WTC11 (cell line): ENCODE data around the gene MFSD12.

ENCODE experiments used
- CTCF ChIP-seq: fragments of 200-600 bp; IDR thresholded peaks from 2 replicates; pipeline ENCODE4 v1.8.0; 2022; ENCODE audit warnings: antibody characterized with exemption
- JUN ChIP-seq: sonication (generic); formaldehyde crosslinking; IDR thresholded peaks from 2 replicates; pipeline ENCODE4 v1.8.0; 2023; ENCODE audit warnings: mild to moderate bottlenecking, missing genetic modification reagents
- ZBTB21 ChIP-seq: sonication (generic); formaldehyde crosslinking; IDR thresholded peaks from 2 replicates; pipeline ENCODE4 v1.8.1; 2023; ENCODE audit warnings: mild to moderate bottlenecking, missing genetic modification reagents, borderline replicate concordance
- ZNF512 ChIP-seq: sonication (generic); formaldehyde crosslinking; IDR thresholded peaks from 2 replicates; pipeline ENCODE4 v1.8.1; 2022; ENCODE audit warnings: missing genetic modification reagents, borderline replicate concordance

- TF ChIP-seq CTCF, result no peak
- TF ChIP-seq JUN (CRISPR knock-in tag), result no peak
- TF ChIP-seq ZBTB21 (CRISPR knock-in tag), result no peak
- no peak for TF ChIP-seq ZNF512
Observed at GRCh38 chr19:3508771-3509535, 48.4 kb downstream of the MFSD12 start.
